ENCODE results near the gene MRPL4. TPM values are rescaled to one million over a fixed set of nuclear protein-coding genes. Genes with fewer than 3 reads are reported as not detected.

The MRPL4 gene

Small RNA genes within 50 kb of the gene (small RNA-seq; reads per million reads assigned to genes)
- not detected for gene AC011511.1 (ENCODE audit: insufficient read depth)
- not detected for gene MIR4322 (ENCODE audit: insufficient read depth)

All from neuronal stem cell (in vitro differentiated cells).